Lower leg skin (tissue), 4 donors: Measurements from ENCODE around the gene NOP10. TPM values are rescaled to one million over a fixed set of nuclear protein-coding genes. Genes with fewer than 3 reads are reported as not detected.

Experiments used
- DNase-seq, 2 donors: peaks; one replicate each; pipeline ENCODE4 v3.0.0-alpha.2; 2019; ENCODE audit warnings: low spot score in 2 of 2
- H3K4me3 ChIP-seq: fragments of 200-600 bp; sonication (generic); 2 replicates; pipeline ENCODE4 v1.5.1; 2017; ENCODE audit warnings: mild to moderate bottlenecking, low read depth; ENCODE audit not compliant: poor library complexity, severe bottlenecking
- POLR2A ChIP-seq, 2 donors: fragments of 450-650 bp; IDR thresholded peaks; one replicate each; pipeline ENCODE4 v1.6.1; 2016 to 2017; ENCODE audit warnings: antibody characterized with exemption in 2 of 2, mild to moderate bottlenecking in 1 of 2, moderate library complexity in 1 of 2
- WGBS, 2 donors: methylation state at CpG; one replicate each; pipeline ENCODE4 v1.1.5; 2018; 5-methylcytosine and 5-hydroxymethylcytosine counted together
- intact Hi-C: fragments of 100-400 bp; cut with DNase I; formaldehyde crosslinking; loops from one replicate; pipeline ENCODE4 v1.15.0; 2023; ENCODE audit warnings: low total_unique reads
- microRNA counts, 2 donors: library from miRNA; unstranded; fragments of <30 nt; microRNA quantifications; one replicate each; lab custom pipeline; 2016
- microRNA-seq, 2 donors: library from miRNA; unstranded; fragments of <30 nt; microRNA quantifications; one replicate each; pipeline ENCODE4, GENCODE V29; 2016; ENCODE audit warnings: borderline replicate concordance in 2 of 2, borderline number of aligned reads in 1 of 2
- total RNA-seq, 4 donors: library from RNA; depleted of rRNA; stranded (reverse); fragments of >200 nt; gene quantifications; one replicate each; pipeline ENCODE4 v1.1.0, GENCODE V29; 2016
- TF ChIP-seq, protein P1 (sequence below), 3 donors: fragments of 450-650 bp; IDR thresholded peaks; one replicate each; pipeline ENCODE4 v1.5.1; 2016; ENCODE audit warnings: antibody characterized with exemption in 3 of 3, mild to moderate bottlenecking in 3 of 3, moderate library complexity in 2 of 3

Gene NOP10
- total RNA-seq, 4 donors from 2014 or later, result 107 to 129 (median 124) TPM

DNA sequence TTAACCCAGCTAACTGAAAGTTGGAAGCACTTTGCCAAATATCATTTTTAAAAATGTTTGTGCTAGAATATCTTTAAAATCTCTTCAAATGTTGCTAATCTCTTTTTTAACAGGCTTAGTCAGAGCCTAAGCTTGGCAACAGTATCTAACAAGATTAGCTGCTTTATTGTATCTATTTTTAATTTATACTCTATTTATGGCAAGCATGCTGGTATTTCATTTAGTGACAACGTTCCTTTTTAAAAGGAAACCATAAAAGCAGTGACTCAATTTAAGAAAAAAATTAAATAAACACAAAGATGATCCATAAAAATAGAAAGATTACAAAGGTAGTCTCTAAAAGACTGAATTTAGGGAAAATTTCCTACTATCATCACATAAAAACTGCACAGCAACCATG is 45.9 kb downstream of the NOP10 start:
- DNase-seq, result no peak
- WGBS, 2 donors, result 2 to 10% methylated on average over 1 of the region's 1 CpG
- intact Hi-C loops, result no loop called here
- TF ChIP-seq, protein P1, sequence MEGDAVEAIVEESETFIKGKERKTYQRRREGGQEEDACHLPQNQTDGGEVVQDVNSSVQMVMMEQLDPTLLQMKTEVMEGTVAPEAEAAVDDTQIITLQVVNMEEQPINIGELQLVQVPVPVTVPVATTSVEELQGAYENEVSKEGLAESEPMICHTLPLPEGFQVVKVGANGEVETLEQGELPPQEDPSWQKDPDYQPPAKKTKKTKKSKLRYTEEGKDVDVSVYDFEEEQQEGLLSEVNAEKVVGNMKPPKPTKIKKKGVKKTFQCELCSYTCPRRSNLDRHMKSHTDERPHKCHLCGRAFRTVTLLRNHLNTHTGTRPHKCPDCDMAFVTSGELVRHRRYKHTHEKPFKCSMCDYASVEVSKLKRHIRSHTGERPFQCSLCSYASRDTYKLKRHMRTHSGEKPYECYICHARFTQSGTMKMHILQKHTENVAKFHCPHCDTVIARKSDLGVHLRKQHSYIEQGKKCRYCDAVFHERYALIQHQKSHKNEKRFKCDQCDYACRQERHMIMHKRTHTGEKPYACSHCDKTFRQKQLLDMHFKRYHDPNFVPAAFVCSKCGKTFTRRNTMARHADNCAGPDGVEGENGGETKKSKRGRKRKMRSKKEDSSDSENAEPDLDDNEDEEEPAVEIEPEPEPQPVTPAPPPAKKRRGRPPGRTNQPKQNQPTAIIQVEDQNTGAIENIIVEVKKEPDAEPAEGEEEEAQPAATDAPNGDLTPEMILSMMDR (IDR thresholded peaks at IDR 0.05), result no peak
- no peak for TF ChIP-seq POLR2A (IDR thresholded peaks at IDR 0.05)
- H3K4me3 ChIP-seq, result no peak overlapping the region

DNA sequence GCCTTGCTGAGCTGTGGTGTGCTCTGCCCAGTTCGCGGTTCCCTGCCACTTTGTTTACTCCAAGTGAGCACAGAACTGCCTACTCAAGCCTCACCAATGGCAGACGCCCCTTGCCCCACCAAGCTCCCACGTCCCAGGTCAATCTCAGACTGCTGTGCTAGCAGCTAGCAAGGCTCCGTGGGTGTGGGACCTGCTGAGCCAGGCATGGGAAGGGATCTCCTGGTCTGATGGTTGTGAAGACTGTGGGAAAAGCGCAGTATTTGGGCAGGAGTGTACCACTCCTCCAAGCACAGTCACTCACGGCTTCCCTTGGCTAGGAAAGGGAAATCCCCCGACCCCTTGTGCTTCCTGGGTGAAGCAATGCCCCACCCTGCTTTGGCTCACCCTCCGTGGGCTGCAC is 50.3 kb downstream of the NOP10 start:
- 90 to 96% methylated on average over 9 of the region's 9 CpGs for WGBS, 2 donors
- DNase-seq, result no peak
- intact Hi-C loops, result no loop called here
- no peak overlapping the region for H3K4me3 ChIP-seq
- no peak for TF ChIP-seq POLR2A (IDR thresholded peaks at IDR 0.05)
- TF ChIP-seq, protein P1 (IDR thresholded peaks at IDR 0.05), result no peak

MicroRNAs within 50 kb of the gene (microRNA counts, 767-probe panel; counts per million panel counts)
- microRNA hsa-miR-1233 (lab: Ali Mortazavi, UCI), result 0 to 358 counts per million in 2 donors

Small RNAs within 50 kb of the gene (microRNA-seq; reads per million reads assigned to microRNA genes)
- gene MIR1233-1, result 0 reads per million in 2 donors

Other genes with a start within 250 kb of the NOP10 start
- gene EMC7, start 241.3 kb downstream of the NOP10 start, total RNA-seq, result 10 to 100 TPM; 28.8 to 51.3 (median 43.1) TPM
- 1 to 10 TPM; 1.2 to 1.5 (median 1.4) TPM for gene PGBD4, start 241.1 kb downstream of the NOP10 start, total RNA-seq
- 10 to 100 TPM; 25.7 to 42.8 (median 39.2) TPM for gene KATNBL1, start 133.0 kb downstream of the NOP10 start, total RNA-seq
- 100 to 1,000 TPM; 113 to 176 (median 121) TPM for gene EMC4, start 118.1 kb downstream of the NOP10 start, total RNA-seq
- gene SLC12A6, start 5.4 kb downstream of the NOP10 start, total RNA-seq, result 10 to 100 TPM; 23.1 to 25.7 (median 23.6) TPM
- not detected for gene NUTM1, start 179 bp upstream of the NOP10 start, total RNA-seq
- 10 to 100 TPM; 19.0 to 36.4 (median 27.0) TPM for gene LPCAT4, start 24.1 kb upstream of the NOP10 start, total RNA-seq
- 10 to 100 TPM; 23.2 to 38.3 (median 31.1) TPM for gene GOLGA8A, start 94.7 kb upstream of the NOP10 start, total RNA-seq
- 100 to 1,000 TPM in 1 of 4 donors, 10 to 100 TPM in 3; 39.4 to 145 (median 49.5) TPM for gene GOLGA8B, start 240.5 kb upstream of the NOP10 start, total RNA-seq